Activated T-helper 9 cell treated with anti-CD3 and anti-CD28 coated beads, Interleukin-2, amount 50 U/mL, for 16 hours (primary cell): Measurements from ENCODE around the gene EXOC6.
"Not testable (repeated sequence)": the region's sequence is repeated elsewhere in the genome, so short reads cannot be mapped to it uniquely, and the experiment has no call there.

ENCODE experiments used
- DNase-seq: peaks from one replicate; pipeline ENCODE4 v3.0.0-alpha.2; 2020; ENCODE audit warnings: low read depth

Gene EXOC6

GRCh38 chr10:92886334-92886961 lies 38.1 kb downstream of the EXOC6 start:
- DNase-seq: no peak

GRCh38 chr10:92890471-92890870 lies 42.2 kb downstream of the EXOC6 start:
- DNase-seq: no peak

- no peak for DNase-seq
Measured at GRCh38 chr10:92891885-92892690, 43.8 kb downstream of the EXOC6 start.

- no peak for DNase-seq
Measured at GRCh38 chr10:92892691-92893054, 44.4 kb downstream of the EXOC6 start.

- no peak for DNase-seq
Measured at GRCh38 chr10:92894081-92894655, 45.8 kb downstream of the EXOC6 start.

- DNase-seq: no peak
Measured at GRCh38 chr10:92897916-92898315, 49.6 kb downstream of the EXOC6 start.

- no peak for DNase-seq
Measured at GRCh38 chr10:92901819-92902251, 53.5 kb downstream of the EXOC6 start.

- DNase-seq: no peak
Measured at GRCh38 chr10:92903633-92904032, 55.3 kb downstream of the EXOC6 start.

GRCh38 chr10:92907280-92907679 lies 59.0 kb downstream of the EXOC6 start:
- DNase-seq: no peak

- not testable (repeated sequence) for DNase-seq
Measured at GRCh38 chr10:92912631-92913030, 64.3 kb downstream of the EXOC6 start.

GRCh38 chr10:92913973-92914372 lies 65.7 kb downstream of the EXOC6 start:
- DNase-seq: no peak

- no peak for DNase-seq
Measured at GRCh38 chr10:92914478-92915325, 66.4 kb downstream of the EXOC6 start.

GRCh38 chr10:92915892-92916291 lies 67.6 kb downstream of the EXOC6 start:
- no peak for DNase-seq

GRCh38 chr10:92916433-92916832 lies 68.1 kb downstream of the EXOC6 start:
- no peak for DNase-seq

- no peak for DNase-seq
Measured at GRCh38 chr10:92918603-92919002, 70.3 kb downstream of the EXOC6 start.

- no peak for DNase-seq
Measured at GRCh38 chr10:92920866-92921265, 72.5 kb downstream of the EXOC6 start.

- DNase-seq: no peak
Measured at GRCh38 chr10:92923416-92923815, 75.1 kb downstream of the EXOC6 start.

GRCh38 chr10:92929896-92930295 lies 81.6 kb downstream of the EXOC6 start:
- DNase-seq: no peak

GRCh38 chr10:92931597-92931996 lies 83.3 kb downstream of the EXOC6 start:
- DNase-seq: no peak

- no peak for DNase-seq
Measured at GRCh38 chr10:92937876-92938275, 89.6 kb downstream of the EXOC6 start.

- no peak for DNase-seq
Measured at GRCh38 chr10:92938841-92939240, 90.5 kb downstream of the EXOC6 start.

- no peak for DNase-seq
Measured at GRCh38 chr10:92942226-92942625, 93.9 kb downstream of the EXOC6 start.
